NAMALWA (cell line): ENCODE results near the gene IMP3.
A peak's percentile ranks its signal among the peaks of the same experiment; 100 is the strongest.
"Not testable (repeated sequence)": the region's sequence is repeated elsewhere in the genome, so short reads cannot be mapped to it uniquely, and the experiment has no call there.

Source experiments
- DNase-seq: peaks from one replicate; pipeline ENCODE4 v3.0.0-alpha.2; 2015; ENCODE audit warnings: low spot score

IMP3 gene

GRCh38 chr15:75639709-75640482 is at the start of gene IMP3:
Gene IMP3 (minus strand): TSS chr15:75640224. CDS start chr15:75640168, 56 bp downstream.
- DNase-seq: peak; percentile 99

GRCh38 chr15:75689429-75689828 is 49.4 kb upstream of the IMP3 start:
- not testable (repeated sequence) for DNase-seq

GRCh38 chr15:75688831-75689230 is 48.8 kb upstream of the IMP3 start:
- DNase-seq: no peak

- DNase-seq: no peak
These were observed 48.2 kb upstream of the IMP3 start for GRCh38 chr15:75688278-75688557.

GRCh38 chr15:75687486-75688277 is 47.7 kb upstream of the IMP3 start:
- DNase-seq: no peak

GRCh38 chr15:75686212-75686642 is 46.2 kb upstream of the IMP3 start:
- peak; percentile 87 for DNase-seq

- DNase-seq: no peak
These were observed 45.2 kb upstream of the IMP3 start for GRCh38 chr15:75685195-75685594.

GRCh38 chr15:75684648-75685047 is 44.6 kb upstream of the IMP3 start:
- no peak for DNase-seq

GRCh38 chr15:75683646-75684312 is 43.8 kb upstream of the IMP3 start:
- peak; percentile 89 for DNase-seq

- no peak for DNase-seq
These were observed 42.4 kb upstream of the IMP3 start for GRCh38 chr15:75682181-75683135.

GRCh38 chr15:75680007-75680789 is 40.2 kb upstream of the IMP3 start:
- DNase-seq: no peak

- DNase-seq: not testable (repeated sequence)
These were observed 38.3 kb upstream of the IMP3 start for GRCh38 chr15:75678324-75678690.

- no peak for DNase-seq
These were observed 37.7 kb upstream of the IMP3 start for GRCh38 chr15:75677465-75678323.

GRCh38 chr15:75676688-75677464 is 36.9 kb upstream of the IMP3 start:
- no peak for DNase-seq

- no peak for DNase-seq
These were observed 35.8 kb upstream of the IMP3 start for GRCh38 chr15:75675579-75676404.

- DNase-seq: no peak
These were observed 34.3 kb upstream of the IMP3 start for GRCh38 chr15:75674366-75674765.

- DNase-seq: no peak
These were observed 33.6 kb upstream of the IMP3 start for GRCh38 chr15:75673426-75674235.
